HG03103 (cell line): ENCODE results near the gene ARSH.
"Not testable (repeated sequence)": the region's sequence is repeated elsewhere in the genome, so short reads cannot be mapped to it uniquely, and the experiment has no call there.

Experiments used
- ATAC-seq: cut with Tn5 transposase; IDR thresholded peaks from one replicate; pipeline ENCODE4 v1.9.1; 2021; ENCODE audit warnings: low read depth; ENCODE audit not compliant: unreplicated experiment

Gene ARSH, protein sequence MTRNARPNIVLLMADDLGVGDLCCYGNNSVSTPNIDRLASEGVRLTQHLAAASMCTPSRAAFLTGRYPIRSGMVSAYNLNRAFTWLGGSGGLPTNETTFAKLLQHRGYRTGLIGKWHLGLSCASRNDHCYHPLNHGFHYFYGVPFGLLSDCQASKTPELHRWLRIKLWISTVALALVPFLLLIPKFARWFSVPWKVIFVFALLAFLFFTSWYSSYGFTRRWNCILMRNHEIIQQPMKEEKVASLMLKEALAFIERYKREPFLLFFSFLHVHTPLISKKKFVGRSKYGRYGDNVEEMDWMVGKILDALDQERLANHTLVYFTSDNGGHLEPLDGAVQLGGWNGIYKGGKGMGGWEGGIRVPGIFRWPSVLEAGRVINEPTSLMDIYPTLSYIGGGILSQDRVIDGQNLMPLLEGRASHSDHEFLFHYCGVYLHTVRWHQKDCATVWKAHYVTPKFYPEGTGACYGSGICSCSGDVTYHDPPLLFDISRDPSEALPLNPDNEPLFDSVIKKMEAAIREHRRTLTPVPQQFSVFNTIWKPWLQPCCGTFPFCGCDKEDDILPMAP

GRCh38 chrX:3006495-3006894 lies at the start of gene ARSH:
Gene ARSH, plus strand, starts transcription at chrX:3006546. Its CDS starts 67 bp downstream, at chrX:3006613.
- ATAC-seq, result no peak

GRCh38 chrX:2958199-2958598 lies 48.1 kb upstream of the ARSH start:
- no peak for ATAC-seq

- ATAC-seq, result no peak
These were observed 45.4 kb upstream of the ARSH start for GRCh38 chrX:2960861-2961515.

- no peak for ATAC-seq
These were observed 44.0 kb upstream of the ARSH start for GRCh38 chrX:2962381-2962780.

GRCh38 chrX:2963449-2963848 lies 42.9 kb upstream of the ARSH start:
- ATAC-seq, result not testable (repeated sequence)

- not testable (repeated sequence) for ATAC-seq
These were observed 42.2 kb upstream of the ARSH start for GRCh38 chrX:2963992-2964794.

- ATAC-seq, result peak; percentile 77
These were observed 40.4 kb upstream of the ARSH start for GRCh38 chrX:2965965-2966364.

DNA sequence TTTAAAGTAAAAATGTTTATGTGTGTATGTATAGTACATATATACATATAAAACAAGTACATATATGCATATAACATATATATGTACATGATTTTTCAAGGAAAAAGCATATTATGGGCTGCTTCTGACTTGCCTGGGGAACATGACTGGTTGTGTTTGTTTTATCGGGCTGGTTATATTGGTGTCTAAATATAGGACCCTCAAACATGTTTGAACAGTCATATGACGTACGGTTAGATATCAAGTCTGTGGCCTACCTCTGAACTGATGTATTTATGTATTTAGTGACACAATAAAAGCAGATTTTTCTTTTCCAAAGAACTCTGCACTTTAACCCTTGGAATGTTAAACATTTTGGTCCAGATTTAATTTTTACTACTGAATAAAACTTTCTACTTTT lies 39.3 kb upstream of the ARSH start:
- no peak for ATAC-seq

DNA sequence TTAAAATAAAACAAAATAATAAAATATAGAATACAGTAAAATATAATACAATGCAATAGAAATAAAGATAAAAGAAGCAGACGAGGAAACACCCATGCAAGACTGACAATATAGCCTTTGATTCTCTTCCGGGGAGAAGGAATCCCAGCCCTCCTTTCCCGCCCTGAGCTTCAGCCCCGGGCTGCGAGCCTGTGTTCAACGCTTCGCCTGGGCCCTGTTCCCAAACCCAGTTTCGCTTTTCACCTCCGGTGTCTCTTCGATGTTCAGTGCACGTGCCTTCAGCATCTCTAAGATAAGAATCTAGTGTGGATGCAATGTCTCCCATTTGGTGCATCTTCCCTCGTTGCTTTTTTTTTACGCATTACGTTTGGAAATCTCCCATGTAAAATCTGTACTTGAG lies 38.8 kb upstream of the ARSH start:
- no peak for ATAC-seq

DNA sequence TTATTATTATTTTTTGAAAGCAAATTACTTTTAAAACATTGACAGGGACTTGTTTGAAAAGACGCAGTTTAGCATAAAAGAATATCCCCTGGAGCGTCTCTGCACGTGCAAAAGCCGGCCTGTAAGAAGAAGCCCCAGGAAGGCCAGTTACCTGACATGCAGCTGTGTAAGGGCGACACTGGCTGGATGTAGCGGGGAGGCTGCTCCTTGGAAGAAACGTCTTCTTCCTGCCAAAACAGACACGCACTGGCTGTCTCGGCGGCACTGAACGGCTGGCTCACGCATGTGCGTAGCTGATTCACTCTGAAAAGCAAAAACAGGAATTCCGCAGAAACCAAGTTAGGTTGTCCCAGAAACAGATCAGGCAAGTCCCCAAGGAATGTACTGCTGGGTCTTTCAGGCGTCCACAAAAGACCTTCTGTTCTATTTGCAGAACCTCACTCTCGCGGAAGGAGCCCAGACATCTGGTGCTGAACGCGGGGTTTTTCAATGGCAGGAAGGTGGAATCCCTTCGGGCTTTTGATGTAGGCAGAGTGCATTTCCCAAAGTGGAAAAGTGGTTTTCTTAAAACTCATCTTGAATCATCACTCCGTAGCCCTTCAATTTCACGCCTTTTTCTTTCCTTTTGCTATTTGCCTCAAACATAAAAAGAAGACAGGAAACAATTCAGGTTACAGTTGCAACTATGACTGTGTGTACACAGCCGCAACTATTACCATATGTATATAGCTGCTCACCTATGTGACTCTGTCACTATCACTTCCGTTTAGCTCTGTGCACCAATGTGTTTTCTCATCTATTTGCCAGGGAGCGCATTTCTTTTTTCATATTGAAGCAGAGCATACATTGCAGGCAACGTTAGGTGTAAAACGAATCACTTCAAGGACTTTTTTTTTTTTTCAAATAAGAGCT lies 38.1 kb upstream of the ARSH start:
- ATAC-seq, result no peak

- ATAC-seq, result no peak
These were observed 37.3 kb upstream of the ARSH start for GRCh38 chrX:2969021-2969420.

GRCh38 chrX:2972391-2972790 lies 34.0 kb upstream of the ARSH start:
- ATAC-seq, result no peak

GRCh38 chrX:2974961-2975360 lies 31.4 kb upstream of the ARSH start:
- ATAC-seq, result no peak

DNA sequence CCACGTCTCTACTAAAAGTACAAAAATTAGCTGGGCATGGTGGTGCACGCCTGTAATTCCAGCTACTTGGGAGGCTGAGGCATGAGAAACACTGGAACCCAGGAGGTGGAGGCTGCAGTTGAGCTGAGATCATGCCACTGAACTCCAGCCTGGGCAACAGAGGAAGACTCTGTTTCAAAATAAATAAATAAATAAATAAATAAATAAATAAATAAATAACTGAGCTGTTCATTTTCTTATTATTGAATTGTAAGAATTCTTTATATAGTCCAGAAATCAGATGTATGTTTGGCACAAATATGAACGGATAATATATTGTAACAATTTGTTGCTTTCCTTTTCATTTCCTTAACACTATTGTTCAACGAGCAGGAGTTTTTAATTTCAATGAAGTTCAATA lies 27.7 kb upstream of the ARSH start:
- not testable (repeated sequence) for ATAC-seq

DNA sequence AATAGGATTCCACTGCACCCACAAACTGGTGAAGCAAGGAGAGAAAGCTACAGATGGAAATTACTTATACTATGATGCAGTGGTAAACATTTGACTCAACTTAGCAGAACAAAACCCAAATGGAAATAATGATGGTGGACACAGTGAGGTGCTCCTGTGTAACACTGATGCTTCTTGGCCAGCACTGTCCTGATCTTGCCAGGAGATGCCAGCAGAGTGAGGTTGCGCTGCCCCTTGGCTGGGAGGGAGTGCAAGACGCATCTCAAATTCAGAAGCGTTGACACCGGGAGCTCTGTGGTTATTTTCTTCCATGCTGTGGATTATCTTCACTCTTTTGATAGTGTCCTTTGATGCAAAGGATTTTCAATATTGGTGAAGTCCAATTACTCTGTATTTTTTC lies 22.0 kb upstream of the ARSH start:
- ATAC-seq, result no peak

GRCh38 chrX:2989565-2989964 lies 16.8 kb upstream of the ARSH start:
- ATAC-seq, result no peak

GRCh38 chrX:3010532-3010931 lies 4.2 kb downstream of the ARSH start:
- no peak for ATAC-seq

DNA sequence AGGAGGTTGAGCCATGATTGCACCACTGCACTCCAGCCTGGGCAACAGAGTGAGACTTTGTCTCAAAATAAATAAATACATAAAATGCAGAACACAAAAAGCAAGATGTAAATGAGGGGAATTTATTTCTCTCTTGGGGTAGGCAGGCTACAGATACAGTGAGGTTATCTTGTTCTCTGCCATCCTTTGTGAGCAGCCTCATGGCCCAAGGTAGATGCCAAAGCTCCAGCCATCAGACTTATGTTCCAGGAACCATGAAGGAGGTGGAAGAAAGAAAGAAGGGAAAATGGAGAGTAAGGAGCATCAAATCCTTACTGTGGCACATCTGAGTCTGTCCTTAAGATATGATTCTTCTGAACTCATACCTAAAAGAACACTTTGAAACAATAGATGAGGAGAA lies 11.1 kb downstream of the ARSH start:
- no peak for ATAC-seq

- ATAC-seq, result no peak
These were observed 17.8 kb downstream of the ARSH start for GRCh38 chrX:3024176-3024575.
